ENCODE data around the gene TPRN.
A peak's percentile ranks its signal among the peaks of the same experiment; 100 is the strongest.

TPRN gene

DNA sequence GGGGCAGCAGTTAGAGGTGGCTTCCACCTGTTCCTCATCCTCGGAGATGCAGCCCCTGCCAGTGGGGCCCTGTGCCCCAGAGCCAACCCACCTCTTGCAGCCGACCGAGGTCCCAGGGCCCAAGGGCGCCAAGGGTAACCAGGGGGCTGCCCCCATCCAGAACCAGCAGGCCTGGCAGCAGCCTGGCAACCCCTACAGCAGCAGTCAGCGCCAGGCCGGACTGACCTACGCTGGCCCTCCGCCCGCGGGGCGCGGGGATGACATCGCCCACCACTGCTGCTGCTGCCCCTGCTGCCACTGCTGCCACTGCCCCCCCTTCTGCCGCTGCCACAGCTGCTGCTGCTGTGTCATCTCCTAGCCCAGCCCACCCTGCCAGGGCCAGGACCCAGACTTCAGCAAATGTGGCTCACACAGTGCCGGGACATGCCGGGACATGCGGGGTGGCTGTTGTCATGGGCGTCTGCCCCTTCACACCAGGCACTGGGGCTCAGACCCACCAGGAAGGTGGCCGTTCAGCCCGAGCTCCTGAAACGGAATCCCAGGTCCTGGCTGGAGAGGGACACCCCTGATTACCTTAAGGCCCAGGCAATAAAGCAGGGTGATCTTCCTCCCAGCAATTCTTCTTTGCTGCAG is 25.3 kb upstream of the TPRN start:
- DNase-seq (ENCODE audit: low read depth in 2 of 2) = no peak

DNA sequence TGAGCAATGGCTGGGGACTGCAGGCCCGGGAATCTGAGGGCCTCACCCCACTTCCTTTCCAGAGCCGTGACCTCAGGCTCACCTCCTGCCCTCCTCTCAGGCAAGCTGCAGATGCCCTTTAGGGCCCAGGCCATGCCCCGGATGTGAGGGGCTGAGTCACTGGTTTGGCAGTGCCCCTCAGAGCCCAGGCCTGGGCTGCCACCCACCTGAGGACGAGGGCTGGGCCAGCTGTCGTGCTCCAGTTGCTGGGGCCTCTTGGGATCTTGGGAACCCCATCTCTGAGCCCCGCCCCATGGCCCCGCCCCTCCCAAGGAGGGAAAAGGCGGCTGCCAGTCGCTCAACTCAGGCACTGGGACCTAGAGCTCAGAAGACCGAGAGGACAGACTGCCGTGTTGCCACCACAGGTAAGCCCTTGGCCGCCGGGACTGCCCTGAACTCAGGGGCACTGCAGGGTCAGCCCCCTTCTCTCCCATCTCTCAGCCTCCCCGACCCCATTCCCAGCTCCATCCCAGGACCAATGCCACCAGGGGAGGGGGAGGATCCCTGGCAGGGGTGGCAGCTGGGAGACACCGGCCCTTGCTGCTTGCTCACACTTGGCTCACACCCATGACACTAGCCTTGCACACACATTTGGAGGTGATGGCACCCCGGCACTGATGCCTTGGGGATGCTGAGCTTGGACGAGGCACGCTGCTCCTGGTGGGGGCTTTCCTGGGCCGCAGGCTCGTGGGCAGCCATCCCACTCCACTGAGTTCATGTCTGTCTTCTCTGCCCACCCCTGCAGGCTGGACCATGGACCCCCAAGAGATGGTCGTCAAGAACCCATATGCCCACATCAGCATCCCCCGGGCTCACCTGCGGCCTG is 24.5 kb upstream of the TPRN start, which contains the start of gene CYSRT1:
Gene CYSRT1, plus strand, starts transcription at position 345 of the 865 bp plus-strand sequence. Its CDS starts 448 bp downstream, at position 793.
- DNase-seq (ENCODE audit: low read depth in 2 of 2) = no peak

DNA sequence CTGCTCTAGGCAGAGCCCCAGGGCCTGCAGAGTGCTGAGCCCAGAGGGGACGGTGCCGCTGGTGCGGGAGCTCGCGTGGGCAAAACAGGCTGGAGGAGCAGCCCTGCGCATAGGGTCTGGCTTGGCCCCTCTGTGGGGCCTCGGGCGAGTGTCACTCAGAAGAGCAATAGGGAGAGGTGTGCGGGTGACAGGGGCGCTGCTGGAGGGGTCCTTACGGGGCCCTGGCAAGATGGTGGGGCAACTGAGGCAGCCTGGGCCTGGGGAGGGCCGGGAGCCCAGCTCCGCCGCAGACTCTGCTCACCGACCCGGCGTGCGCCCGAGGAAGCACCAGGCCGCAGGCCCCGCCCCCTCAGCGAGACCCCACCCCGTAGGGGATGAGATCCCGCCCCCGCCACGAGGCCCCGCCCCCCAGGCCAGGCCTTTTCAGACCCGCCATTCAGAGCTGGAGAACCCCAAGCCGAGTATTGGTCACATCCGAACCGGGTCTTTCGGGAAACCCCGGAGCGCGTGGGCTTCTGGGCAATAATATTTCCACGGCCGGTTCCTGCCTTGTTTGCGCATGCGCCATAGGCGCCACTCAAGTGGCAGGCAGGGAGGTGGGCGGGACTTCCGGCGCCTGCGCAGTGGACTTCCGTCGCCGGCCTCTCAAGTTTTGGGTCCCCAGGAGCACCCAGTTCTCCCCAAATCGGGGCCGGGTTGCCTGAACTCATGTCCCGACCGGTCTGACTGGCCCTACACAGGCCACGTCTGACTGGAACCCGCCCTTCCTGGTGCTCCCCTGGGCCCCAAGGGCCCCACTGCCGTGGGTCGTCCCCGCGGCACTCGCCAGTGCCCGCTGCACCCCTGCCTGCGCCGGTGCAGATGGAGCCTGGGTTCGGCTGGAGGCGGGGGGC is 22.8 kb upstream of the TPRN start:
- peak; percentile 96 to 98 for DNase-seq (ENCODE audit: low read depth in 2 of 2)

DNA sequence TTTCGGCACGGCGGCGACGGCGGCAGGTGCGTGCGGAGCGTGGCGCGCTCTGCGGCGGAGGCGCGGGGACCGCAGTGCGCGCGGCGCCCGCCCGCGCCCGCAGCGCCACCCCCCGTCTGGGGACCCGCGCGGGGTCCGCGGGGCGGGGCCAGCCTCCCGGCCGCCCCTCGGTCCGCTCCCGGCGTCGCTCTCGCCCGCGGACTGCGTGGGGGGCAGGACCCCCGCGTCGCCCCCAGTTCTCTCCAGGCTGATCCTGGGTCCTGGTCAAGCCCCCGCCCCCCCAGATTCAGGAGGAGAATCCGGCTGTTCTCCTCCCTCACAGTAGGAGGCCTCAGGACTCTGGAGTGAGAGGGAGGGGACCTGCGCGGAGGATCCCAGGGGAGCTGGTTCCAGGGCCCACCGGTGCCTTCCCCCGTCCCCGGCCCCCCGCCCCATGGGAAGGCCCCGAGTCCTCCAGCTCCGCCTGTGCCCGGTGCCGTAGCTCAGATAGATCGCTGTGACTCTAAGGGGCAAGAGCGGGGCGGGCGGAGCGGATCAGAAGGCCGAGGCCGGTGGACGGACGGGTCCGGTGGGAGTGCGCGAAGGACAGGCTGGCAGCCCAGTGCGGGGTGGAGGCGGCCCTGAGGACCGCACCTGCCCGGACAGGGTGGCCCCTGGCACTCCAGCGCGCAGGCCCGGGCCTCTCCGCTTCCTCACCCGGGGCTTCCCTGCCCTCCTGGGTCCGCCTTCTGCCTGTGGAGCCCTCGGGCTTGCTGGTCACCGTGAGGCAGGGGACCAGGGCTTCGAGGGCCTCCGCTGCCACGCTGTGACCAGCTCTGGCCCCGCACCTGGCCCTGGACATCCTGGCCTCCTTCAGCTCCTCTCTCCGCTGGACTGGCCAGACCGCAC is 21.9 kb upstream of the TPRN start, which contains the start of gene RNF208:
Gene RNF208, minus strand, starts transcription at position 51 of the 888 bp plus-strand sequence. CDS start 1,028 bp downstream, outside the sequence.
- DNase-seq (ENCODE audit: low read depth in 2 of 2) = no peak

DNA sequence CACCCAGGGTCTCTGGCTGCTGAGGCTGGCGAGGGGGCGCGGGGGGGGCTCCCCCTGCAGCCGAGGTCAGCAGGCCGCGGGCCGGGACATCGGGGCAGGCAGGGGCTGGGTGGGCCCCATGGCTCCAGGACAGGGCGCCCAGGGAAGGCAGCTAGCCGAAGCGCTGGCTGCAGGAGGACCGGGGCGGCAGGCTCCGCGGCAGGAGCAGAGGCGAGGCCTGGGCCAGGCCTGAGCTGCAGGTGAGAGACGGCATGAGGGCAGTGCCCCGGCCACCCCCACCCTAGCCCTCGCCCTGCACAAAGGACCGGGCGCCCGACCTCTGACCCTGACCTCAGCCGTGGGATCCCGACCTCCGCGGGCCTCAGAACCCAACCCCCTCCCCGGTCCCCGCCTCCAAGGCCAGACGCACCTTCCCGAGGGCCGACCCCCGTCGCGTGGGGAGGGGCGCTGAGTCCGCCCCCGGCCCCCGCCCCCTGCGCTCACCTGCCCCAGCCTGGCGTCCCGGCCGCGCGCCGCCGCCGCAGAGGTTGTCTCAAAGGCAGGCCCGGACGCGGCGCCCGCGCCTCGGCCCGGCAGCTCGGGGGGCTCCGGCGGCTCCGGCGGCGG is 21.1 kb upstream of the TPRN start:
- DNase-seq (ENCODE audit: low read depth in 2 of 2) = no peak

DNA sequence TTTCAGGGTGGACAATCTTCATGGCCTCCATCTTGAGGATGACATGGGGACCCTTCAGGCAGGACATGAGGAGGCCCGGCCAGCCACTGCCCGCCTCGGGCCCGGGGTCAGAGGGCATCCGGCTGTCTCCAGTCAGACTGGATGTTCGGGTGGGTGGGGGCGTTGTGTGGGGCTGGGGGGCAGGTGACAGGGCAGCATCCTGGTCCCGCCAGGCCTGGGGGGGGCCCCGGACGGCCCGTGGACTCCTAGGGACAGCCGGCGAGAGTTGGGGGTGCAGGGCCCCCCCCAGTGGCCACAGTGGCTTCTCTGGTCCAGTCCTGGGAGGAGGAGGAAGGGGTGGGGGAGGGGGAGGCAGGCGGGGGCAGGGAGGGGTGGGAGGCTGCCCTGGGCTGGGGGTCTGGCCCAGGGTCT is 20.6 kb upstream of the TPRN start:
- DNase-seq (ENCODE audit: low read depth in 2 of 2) = no peak

DNA sequence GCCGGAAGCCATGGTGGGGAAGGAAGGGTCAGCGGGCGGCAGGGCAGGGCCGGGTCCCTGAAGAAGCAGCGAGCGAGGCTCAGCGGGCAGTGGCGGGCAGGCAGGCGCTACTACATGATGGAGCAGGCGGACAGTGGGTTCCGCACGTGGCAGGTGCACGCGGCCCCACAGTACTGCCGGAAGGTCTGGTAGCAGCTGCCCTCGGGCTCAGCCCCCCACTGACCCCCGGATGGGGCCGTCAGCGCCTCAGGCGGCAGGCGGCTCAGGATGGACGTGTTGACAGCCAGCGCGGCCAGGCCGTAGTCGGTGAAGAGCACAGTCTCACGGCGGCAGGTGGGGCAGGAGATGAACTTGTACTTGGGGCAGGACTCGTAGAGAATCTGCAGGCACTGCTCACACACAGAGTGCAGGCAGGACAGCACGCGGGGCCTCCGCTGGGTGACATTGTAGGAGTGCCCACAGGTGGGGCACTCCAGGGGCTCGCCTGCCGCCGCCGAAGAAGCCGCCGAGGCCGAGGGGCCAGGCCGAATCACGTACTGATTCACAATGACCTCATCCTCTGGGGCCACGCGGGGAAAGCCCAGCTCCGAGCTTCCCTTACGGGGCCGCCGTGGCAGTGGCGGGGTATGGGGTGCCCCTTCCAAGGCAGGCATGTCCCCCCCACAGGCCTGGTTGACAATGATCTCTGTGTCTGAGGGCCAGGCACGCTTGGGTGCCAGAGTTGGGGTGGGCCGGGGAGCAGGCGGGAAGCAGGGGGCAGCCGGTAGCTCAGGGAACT is 20.0 kb upstream of the TPRN start:
- DNase-seq (ENCODE audit: low read depth in 2 of 2) = no peak

DNA sequence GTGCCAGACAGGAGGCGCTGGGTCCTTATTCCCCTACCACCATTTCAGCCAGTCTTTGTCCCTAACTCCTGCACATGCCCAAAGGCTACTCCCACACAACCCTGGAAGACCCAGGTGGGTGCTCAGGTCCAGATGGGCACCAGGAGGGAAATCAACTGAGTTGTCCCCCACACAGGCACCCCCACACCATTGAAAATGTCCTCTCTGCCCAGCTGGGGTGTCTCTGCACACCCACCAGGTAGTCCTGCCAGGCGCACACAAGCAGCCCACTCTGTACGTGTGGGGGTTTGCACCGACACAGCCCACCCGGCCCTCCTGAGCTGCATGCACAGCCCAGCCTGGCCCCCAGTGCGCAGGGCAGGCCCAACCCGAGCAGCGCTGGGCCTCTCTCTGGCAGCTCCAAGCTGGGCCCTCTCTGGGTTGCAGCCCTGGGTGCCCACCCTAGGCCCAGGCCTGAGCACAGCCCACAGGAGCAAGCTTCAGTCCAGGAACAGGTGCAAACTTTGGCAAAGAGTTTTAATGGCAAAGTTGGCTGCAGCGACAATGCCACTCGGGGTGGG is 19.3 kb upstream of the TPRN start:
- DNase-seq (ENCODE audit: low read depth in 2 of 2) = no peak

DNA sequence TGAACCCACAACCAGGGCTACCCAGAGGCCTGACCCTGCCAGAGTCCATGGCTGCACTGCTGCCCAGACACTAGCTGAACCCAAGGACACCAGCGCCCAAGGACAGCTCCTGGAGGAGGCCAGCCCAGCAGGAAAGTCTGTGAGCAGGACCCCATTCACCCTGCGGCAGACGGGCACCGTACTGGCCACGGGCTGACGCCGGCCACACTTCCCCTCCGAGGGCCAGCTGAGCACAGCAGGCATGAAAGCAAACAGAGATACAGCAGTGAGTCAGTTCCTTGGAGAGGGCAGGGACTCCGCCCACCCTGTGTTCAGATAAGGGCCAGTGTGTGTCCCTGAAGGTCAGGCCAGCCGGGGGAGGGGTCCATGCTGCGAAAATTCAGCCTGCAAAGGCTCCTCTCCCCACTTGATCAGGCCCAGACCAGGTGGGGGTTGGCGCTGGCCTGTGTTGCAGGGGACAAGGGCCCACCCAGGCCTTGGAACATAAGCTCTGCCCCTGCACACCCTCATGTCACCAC is 18.3 kb upstream of the TPRN start:
- no peak for DNase-seq (ENCODE audit: low read depth in 2 of 2)

DNA sequence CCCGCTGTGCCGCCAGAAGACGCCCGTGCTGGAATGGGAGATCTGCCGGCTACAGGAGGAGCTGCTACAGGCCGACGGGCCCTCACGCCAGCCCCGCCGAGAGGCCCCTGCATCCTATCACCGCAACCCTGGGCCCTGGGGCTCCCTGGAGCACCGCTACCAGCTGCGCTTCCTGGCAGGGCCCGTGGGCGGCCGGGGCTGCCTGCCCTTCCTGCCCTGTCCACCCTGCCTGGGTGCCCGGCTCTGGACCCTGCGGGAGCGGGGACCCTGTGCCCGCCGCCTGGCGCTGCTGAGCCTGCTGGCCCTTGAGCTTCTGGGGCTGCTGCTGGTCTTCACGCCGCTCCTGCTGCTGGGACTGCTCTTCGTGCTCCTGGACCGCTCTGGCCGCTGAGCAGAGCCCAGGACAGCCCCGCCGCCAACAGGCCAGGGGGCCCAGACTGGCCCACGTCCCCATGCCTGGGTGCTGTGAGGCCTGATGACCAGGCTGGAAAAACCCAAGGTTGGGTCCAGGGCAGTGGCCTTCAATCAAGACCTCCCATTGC is 17.7 kb upstream of the TPRN start:
- no peak for DNase-seq (ENCODE audit: low read depth in 2 of 2)

DNA sequence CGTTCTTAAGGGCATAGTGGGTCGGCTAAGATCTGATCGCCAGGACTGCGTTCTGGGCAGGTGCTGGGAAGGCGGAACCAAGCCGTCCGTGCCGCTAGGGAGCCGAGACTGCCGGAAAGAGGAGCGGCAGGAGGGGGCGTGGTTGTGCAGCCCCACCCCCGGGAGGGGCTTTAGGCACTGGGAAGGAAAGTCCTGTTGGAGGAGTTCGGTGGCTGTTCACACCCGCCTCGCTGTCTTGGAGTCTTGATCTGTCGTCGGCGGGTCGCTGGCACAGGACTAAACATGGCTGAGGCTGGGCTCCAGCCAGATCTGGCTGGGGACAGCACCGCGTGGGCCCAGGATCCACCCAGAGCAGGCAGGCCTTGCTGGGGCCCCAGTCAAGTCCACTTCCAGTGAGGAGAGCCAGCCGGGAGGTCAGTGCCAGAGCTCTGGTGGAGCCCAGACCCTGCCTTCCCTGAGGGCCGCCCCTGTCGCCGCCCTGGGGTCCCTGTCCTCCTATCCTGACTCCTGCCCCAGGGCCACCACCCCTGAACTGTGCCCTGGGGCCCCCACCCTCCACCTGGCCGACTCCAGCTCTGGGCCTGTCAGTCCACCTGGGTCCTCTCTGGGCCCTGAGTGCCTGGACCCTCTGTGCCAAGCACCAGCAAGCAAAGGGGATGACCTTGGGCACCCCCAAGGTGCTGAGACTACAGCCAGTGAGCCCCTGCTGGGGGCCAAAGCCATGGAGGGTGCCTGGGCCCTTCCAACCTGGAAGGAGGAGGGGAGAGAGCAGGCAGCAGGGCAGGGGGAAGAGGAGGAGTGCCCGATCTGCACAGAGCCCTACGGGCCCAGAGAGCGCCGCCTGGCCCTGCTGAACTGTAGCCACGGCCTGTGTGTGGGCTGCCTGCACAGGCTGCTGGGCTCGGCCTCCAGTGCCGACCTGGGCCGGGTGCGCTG is 17.0 kb upstream of the TPRN start:
- no peak for DNase-seq (ENCODE audit: low read depth in 2 of 2)

DNA sequence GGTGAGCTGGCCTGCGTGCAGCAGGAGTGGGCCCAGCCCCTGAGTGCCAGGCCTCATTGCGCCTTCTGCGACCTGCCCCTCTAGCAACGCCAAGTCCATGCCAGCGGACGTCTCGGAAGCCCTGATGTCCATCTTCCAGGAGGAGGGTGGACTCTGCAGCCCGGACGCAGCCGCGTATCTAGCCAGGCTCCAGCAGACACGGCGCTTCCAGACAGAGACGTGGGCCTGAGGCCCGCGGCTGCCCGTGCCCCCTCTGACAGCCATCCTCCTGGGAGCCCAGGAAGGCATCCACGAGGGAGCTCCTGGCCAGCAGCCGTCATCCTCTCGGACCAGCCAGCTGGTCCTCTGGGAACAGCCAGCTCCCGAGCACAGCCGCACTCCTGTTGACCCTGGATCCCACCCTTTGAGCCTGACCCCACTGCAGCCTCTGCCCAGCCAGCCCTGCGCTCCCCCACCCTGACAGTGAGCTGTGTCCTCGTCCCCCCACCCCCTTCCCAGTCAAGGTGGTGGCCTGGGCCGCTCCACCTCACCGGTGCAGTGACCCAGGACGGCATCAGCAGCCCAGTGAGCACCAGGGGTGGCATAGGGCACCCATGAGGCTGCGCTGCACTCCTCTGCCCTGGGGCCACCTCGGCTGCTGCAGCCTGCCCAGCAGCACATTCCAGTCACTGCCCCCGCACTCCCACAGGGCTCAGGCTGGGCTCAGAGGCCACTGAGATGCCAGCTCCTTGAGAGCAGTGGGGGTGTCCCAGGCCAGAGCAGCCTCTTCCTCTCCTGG is 15.8 kb upstream of the TPRN start:
- DNase-seq (ENCODE audit: low read depth in 2 of 2) = no peak

DNA sequence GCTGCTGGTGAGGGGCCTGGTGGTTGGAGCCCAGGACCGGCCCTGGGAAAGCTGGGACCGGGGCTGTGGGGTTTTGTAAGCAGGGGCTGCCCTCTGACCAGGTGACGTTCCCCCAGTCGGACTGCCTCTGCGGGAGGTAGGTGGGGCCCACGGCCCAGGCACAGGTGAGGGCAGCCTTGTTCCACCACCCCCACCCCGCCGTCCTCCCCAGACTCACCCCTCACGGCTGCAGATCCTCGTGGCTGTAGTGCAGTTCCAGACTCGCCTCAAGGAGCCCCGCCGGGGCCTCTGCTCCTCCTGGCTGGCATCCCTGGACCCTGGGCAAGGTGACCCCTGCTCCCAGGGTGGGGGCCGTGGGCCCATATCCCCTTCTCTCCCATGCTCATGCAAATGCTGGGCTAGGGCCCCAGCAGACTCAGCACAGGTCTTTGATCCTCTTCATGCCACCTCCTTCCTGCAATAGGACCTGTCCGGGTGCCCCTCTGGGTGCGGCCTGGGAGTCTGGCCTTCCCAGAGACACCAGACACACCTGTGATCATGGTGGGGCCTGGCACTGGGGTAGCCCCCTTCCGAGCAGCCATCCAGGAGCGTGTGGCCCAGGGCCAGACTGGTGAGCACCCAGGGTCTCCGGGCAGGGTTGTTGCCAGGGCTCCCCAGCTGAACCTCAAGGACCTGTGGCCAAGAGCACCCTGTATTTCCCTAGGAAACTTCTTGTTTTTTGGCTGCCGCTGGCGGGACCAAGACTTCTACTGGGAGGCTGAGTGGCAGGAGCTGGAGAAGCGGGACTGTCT is 14.8 kb upstream of the TPRN start:
- DNase-seq (ENCODE audit: low read depth in 2 of 2) = no peak

DNA sequence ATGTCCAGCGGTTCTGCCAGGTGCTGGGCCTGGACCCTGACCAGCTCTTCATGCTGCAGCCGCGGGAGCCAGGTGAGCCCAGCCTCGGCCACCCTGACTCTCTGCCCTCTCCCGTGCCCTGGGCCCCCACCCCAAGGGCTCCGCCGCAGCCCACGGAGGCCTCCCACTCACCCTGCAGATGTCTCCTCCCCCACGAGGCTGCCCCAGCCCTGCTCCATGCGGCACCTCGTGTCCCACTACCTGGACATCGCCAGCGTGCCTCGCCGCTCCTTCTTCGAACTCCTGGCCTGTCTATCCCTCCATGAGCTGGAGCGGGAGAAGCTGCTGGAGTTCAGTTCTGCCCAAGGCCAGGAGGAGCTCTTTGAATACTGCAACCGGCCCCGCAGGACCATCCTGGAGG is 14.1 kb upstream of the TPRN start:
- DNase-seq (ENCODE audit: low read depth in 2 of 2) = no peak

DNA sequence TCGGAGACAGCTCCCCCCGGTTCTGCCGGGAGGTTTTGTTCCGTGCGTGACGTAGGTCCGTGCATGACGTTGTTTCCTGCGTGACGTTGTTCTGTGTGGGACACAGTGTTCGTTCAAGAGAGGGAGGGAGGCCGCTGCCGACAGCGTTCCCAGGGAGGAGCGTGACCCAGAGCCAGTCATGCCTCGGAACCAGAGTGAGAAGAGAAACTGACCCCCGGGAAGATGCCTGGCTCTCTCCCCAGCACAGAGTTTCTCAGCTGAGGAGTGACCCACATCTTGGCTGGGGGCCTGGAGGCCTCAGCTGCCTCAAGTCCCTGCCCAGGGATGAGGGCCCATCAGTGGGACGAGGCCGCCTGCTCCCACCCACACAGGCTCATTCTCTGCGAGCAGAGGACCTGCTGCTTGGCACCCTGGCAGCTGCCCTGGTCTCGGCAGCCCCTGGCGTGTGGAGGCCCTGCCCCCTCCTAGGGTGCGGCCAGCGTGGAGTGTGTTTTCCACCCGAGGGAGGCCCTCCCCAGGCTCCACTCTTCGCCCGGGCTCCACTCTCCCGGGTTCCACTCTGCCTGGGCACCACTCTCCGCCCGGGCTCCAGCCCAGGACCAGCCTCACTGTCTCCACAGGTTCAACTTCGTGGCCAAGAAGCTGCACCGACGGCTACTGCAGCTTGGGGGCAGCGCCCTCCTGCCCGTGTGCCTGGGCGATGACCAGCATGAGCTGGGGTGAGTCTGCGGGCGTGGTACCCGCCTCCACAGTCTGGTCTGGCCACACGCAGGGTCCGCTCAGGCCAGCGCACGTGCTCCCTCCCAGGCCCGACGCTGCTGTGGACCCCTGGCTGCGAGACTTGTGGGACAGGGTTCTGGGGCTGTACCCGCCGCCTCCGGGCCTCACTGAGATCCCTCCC is 12.9 kb upstream of the TPRN start:
- no peak for DNase-seq (ENCODE audit: low read depth in 2 of 2)
